GM18520 (cell line): ENCODE measurements around the gene CARS1.
A peak's percentile ranks its signal among the peaks of the same experiment; 100 is the strongest.

Experiments
- ATAC-seq: cut with Tn5 transposase; IDR thresholded peaks from one replicate; pipeline ENCODE4 v1.9.1; 2021; ENCODE audit not compliant: unreplicated experiment

The CARS1 gene

GRCh38 chr11:3057069-3057963 is at the start of gene CARS1:
Gene CARS1, minus strand, starts transcription at chr11:3057423. Its CDS starts 56 bp downstream, at chr11:3057367.
- ATAC-seq: peak; percentile 94

- ATAC-seq: no peak
Observed at GRCh38 chr11:3105791-3106735, 48.8 kb upstream of the CARS1 start.

DNA sequence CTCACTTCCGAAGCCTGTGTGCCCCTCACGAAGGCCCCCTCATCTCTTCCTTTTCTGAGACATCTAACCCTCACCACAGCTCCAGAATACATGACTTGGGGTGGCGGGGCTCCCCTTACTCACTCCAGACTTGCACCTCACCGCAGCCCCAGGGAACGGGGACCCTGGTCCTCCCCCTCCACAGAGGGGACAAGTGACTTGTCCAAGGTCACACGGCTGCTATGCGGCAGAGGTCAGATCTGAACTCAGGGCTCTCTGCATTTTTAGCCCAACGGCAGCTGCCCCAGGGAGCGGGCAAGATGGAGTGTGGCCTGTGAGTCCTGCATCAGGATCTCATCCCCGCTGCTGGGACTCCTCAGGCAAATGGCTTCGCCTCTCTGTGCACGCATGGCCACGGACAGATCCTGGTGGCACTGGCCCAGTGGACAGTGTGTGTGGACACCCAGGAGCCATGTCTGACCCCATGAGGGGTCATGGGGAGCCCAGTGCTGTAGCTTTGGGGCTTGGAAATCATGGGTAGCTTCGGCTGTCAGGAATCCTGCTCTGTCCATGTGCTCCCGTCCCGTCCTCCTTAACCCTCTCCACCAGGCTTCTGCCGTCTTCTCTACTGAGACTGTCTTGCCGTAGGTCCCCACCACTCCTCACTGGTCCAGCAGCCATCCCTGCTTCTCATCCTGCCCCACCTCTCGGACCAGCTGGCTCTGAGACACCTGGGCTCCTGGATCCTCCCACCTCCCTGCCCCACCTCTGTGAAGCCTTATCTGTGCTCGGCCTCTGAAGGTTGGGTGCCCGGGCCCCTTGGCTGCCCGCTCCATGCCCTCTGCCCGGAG is 48.0 kb upstream of the CARS1 start:
- ATAC-seq: no peak

GRCh38 chr11:3104051-3104714 is 47.0 kb upstream of the CARS1 start:
- no peak for ATAC-seq

DNA sequence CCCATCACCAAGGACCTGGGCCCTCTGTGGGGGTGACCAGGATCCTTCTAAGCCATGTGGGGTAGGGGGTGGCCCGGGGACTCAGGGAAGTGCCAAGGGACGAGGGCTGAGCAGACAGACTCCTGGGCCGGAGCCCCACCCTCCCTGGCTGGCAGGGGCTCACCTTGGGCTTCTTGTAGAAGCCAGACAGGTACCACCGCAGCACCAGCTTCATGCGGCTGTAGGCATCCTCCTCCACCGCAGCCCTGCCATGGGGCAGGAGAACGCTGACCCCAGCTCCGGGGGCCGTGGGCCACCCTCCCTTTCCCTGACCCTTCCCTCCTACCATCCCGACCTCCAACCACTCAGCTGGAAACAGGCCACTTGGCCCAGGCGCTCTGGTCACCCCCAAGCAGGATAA is 45.9 kb upstream of the CARS1 start:
- no peak for ATAC-seq

GRCh38 chr11:3102641-3102921 is 45.4 kb upstream of the CARS1 start:
- ATAC-seq: no peak

GRCh38 chr11:3101921-3102640 is 44.9 kb upstream of the CARS1 start:
- ATAC-seq: no peak

- no peak for ATAC-seq
Observed at GRCh38 chr11:3099178-3099577, 42.0 kb upstream of the CARS1 start.

DNA sequence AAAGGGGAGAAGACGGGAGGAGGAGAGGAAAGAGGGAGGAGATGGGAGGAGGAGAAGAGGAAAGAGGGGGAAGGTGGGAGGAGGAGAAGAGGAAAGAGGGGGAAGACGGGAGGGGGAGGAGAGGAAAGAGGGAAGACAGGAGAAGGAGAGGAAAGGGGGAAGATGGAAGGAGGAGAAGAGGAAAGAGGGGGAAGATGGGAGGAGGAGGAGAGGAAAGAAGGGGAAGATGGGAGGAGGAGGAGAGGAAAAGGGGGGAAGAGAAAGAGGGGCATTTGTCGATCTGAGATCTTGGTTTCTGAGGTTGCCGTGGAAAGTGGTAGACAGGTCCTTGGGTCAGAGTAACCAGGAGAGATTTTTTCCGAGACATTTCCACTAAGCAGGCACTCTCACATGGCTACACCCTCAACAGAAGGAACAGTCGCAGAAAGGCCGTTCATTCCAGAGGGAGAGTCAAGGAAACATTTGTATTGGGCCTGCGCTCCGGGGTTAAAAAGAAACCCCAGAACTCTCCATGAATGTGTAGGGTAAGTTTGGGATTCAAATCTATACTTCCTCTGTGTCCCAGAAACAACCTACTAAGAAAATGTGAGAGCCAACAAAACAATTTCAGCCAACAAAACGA is 39.8 kb upstream of the CARS1 start:
- ATAC-seq: no peak

- ATAC-seq: no peak
Observed at GRCh38 chr11:3095712-3096361, 38.6 kb upstream of the CARS1 start.

DNA sequence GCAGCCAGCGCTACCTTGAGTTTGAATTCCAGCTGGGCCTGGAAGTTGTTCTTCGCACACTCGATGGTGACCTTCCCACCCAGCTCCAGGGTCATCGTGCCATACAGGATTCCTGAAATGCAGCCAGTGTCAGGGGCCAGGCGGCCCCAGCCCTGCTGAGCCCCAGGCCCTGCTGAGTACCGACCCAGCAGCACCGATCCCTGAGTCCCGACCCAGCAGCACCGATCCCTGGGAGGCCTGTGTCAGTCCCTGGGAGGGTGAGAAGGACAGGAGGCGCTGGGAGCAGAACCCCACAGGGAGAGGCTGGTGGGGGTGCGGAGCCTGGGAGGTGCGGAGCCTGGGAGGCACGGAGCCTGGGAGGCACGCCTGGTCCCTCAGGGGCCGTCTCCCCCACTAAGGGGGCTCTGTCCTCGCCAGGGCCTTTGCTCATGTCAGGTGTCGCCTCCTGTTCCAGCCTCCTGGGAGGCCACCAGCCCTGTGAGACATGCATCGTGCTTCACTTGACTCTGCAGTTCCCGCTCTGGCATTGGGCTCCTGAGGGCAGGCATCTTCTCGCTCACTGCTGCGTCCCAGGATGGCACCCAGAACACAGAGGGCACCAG is 37.1 kb upstream of the CARS1 start:
- no peak for ATAC-seq

- no peak for ATAC-seq
Observed at GRCh38 chr11:3093281-3094191, 36.3 kb upstream of the CARS1 start.

DNA sequence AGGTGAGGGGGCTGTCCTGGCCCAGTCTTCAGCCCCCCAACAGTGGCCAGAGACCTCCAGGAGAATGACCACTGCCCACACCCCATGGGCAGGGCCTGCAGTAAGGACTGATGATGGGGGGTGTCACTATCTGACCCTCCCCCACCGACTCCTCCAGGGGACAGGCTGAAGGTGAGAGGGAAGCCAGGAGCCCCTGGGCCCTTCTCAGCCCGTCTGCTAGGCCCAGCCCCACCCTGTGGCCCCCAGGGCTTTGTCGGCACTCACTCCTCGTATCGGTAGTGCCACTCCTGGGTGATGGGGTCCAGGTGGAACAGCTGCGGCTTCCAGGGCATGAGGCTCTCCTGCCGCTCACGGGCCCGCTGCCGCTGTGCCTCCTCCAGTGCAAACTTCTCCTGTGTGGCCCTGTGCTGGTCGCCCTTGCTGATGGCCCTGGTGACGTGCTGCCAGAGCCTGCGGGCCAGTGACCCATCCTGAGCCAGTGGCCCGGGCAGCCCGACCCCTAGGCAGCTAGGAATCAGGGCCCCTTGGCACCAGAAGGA is 35.4 kb upstream of the CARS1 start:
- no peak for ATAC-seq

DNA sequence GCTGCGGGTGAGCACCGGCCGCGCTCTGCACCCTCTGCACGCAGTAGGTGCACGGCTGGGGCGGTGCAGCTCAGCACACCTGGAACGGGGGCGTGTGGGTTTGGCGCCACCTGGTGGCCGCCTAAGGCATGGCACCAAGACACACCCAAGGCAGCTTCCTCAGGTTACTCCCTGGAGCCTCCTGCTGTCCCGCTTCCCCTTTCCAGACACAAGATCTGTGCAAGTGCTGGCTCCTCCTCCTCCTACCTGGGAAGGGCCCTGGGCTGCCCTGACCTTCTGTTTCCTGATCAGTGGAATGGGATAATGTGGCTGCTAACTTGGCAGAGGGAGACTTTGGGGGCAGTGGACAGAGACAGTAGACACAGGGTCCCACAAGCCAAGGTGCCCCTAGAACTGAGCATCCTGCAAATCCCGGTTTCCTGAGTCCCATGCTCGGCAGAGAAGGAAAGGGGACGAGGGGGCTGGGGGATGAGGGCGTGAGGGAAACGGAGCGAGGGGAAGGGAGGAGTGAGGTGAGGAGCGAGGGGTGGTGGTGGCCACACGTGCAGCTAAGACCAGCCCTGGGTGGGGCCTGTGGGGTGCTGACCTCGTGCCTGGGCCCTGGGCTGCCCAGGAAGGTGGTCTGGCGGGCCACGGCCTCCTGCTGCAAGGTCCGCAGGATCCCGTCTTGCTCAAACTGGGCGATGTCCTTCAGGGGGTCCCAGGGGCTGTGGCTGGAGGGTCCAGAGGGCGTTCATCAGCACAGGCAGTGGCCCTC is 34.8 kb upstream of the CARS1 start:
- no peak for ATAC-seq

- ATAC-seq: no peak
Observed at GRCh38 chr11:3091081-3091845, 34.0 kb upstream of the CARS1 start.
